Iris pigment epithelial cell (primary cell): ENCODE measurements around the gene ACSL4.
"Not testable (repeated sequence)": the region's sequence is repeated elsewhere in the genome, so short reads cannot be mapped to it uniquely, and the experiment has no call there.

Experiments used
- DNase-seq: peaks from one replicate; pipeline ENCODE4 v3.0.0-alpha.2; 2011; ENCODE audit warnings: low read depth

ACSL4 gene

GRCh38 chrX:109732017-109732801 lies 848 bp downstream of the ACSL4 start:
- DNase-seq = peak; percentile 62

GRCh38 chrX:109728173-109728535 lies 4.9 kb downstream of the ACSL4 start:
- DNase-seq = no peak

GRCh38 chrX:109724971-109725370 lies 8.1 kb downstream of the ACSL4 start:
- not testable (repeated sequence) for DNase-seq

- DNase-seq = no peak
Measured at GRCh38 chrX:109720947-109721346, 12.1 kb downstream of the ACSL4 start.

GRCh38 chrX:109719264-109719663 lies 13.8 kb downstream of the ACSL4 start:
- no peak for DNase-seq

- DNase-seq = no peak
Measured at GRCh38 chrX:109716431-109717028, 16.5 kb downstream of the ACSL4 start.

GRCh38 chrX:109714340-109714958 lies 18.6 kb downstream of the ACSL4 start:
- DNase-seq = peak; percentile 83

- no peak for DNase-seq
Measured at GRCh38 chrX:109710181-109710580, 22.9 kb downstream of the ACSL4 start.

- DNase-seq = peak; percentile 73
Measured at GRCh38 chrX:109709129-109709631, 23.9 kb downstream of the ACSL4 start.

- no peak for DNase-seq
Measured at GRCh38 chrX:109707720-109708119, 25.3 kb downstream of the ACSL4 start.

- DNase-seq = no peak
Measured at GRCh38 chrX:109707319-109707718, 25.7 kb downstream of the ACSL4 start.

- DNase-seq = no peak
Measured at GRCh38 chrX:109704563-109704962, 28.5 kb downstream of the ACSL4 start.

GRCh38 chrX:109697855-109698254 lies 35.2 kb downstream of the ACSL4 start:
- no peak for DNase-seq

- DNase-seq = no peak
Measured at GRCh38 chrX:109696146-109696740, 36.8 kb downstream of the ACSL4 start.

- no peak for DNase-seq
Measured at GRCh38 chrX:109695637-109696036, 37.4 kb downstream of the ACSL4 start.

GRCh38 chrX:109691752-109692151 lies 41.3 kb downstream of the ACSL4 start:
- DNase-seq = no peak

- DNase-seq = no peak
Measured at GRCh38 chrX:109691277-109691676, 41.8 kb downstream of the ACSL4 start.

- DNase-seq = no peak
Measured at GRCh38 chrX:109687903-109688302, 45.2 kb downstream of the ACSL4 start.

GRCh38 chrX:109685656-109686078 lies 47.4 kb downstream of the ACSL4 start:
- DNase-seq = no peak

- peak; percentile 54 for DNase-seq
Measured at GRCh38 chrX:109684136-109684535, 48.9 kb downstream of the ACSL4 start.

- DNase-seq = no peak
Measured at GRCh38 chrX:109681475-109682081, 51.5 kb downstream of the ACSL4 start.

GRCh38 chrX:109679820-109680219 lies 53.2 kb downstream of the ACSL4 start:
- peak; percentile 18 for DNase-seq
